GM18868 (cell line): ENCODE results near the gene ADAM8.
"Not testable (repeated sequence)": the region's sequence is repeated elsewhere in the genome, so short reads cannot be mapped to it uniquely, and the experiment has no call there.

Experiments
- ATAC-seq: cut with Tn5 transposase; IDR thresholded peaks from one replicate; pipeline ENCODE4 v1.9.1; 2021; ENCODE audit warnings: mild to moderate bottlenecking, moderate library complexity; ENCODE audit not compliant: unreplicated experiment

The ADAM8 gene

DNA sequence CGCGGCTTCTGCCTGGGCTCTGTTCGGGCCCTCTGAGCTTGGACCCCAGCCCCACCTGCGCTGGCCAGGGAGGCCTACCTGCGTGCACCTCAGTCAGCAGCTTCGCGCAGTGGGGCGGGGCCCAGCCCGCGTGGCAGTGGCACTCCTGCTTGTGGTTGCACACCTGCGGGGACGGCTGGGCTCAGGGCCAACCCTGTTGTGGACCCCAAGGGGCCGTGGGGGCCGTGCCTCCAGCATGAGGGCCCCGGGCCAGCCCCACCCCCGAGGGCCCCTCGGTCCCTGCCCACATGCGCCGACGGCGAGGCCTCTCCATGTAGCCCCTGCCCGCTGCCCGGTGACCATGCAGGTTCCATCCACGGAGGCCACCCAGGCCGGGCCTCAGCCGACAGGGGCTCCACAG lies 7.3 kb downstream of the ADAM8 start:
- ATAC-seq, result no peak

DNA sequence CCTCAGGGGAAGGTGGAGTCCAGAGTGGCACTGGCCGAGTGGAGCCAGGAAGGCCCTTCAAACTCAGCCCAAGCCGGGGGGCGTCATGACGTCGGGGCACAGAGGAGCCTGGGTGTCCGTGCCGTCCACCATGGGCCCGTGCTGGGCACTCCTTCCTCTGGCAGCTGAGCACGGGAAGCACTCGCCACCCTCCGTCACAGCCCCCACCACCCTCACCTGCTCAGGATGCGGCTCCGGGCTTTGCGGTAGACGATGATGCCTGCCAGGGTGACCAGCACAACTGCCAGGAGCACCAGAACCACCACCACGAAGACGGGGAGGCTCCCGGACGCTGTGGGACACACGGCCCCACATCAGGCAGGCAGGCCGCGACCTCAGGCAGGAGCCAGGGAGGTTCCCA lies 8.1 kb downstream of the ADAM8 start:
- ATAC-seq, result no peak

DNA sequence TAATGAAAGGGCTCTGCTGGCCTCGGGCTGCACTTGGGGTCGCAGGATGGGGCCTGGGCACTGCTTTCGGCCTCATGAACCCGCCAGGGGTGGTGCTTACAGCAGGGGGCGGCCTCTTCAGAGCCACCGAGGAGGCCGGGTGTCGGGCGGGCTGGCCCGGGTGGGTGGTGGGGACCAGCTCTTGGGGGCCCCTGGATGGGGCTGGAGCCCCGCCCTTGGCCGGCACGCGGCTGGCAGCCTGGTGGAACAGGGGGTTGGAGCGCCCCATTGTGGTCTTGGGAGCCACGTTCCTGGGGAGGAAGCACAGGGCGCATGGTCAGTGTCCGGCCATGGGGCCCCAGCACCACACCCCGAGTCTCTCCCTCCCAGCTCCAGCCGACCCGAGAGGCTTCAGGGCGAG lies 8.8 kb downstream of the ADAM8 start:
- no peak for ATAC-seq

DNA sequence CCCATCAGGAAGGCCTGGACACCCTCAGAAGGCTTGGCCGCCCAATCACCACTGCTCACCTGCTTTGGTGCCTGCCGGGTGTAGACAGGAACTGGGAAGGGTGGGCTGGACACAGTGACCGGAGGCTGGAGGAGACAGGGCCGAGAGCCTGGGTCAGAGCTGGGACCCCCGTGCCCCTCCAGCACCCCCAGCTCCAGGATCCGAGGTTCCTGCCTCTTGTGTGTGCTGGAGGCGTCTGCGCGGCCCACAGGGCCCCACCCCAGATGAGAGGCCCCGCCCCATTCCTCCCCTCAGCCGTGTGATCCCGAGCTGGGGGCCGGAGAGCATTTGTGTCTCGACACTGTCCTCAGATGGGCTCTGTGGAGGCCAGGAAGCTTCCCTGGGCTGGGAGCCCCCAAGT lies 9.4 kb downstream of the ADAM8 start:
- ATAC-seq, result no peak

DNA sequence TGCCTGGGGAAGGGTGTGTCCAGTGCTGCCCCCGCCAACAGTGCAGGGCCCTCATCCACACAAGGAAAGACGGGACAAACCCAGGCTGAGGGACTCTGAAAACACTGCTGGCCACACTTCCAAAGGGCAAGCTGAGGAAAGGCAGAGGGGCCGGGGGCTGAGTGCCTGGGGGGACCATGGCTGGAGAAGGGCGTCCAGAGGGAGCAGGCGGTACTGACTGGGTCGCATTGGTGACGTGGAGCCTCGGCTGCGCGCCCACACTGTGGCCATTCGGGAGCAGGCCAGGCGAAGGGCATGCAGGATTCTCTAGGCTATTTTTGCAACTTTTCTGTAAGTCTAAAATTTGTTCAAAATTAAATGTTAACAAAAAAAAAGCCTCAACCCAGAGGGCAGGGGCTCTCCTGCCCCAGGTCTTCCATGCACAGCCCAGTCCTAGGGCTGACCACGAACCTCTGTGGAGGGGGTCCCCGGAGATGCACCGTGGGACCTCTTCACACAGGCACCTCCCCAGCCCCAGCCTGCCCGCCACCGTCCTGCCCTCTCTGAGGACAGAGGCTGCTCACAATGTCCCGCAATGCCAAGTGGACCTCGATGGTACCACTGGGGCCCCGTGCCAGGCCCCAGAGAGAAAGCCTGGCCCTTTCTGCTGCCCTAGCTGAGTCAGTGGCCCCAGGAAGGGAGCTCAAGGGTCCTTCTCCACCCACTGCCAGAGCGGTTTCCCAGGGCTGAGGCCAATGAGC lies 10.4 kb downstream of the ADAM8 start:
- no peak for ATAC-seq

DNA sequence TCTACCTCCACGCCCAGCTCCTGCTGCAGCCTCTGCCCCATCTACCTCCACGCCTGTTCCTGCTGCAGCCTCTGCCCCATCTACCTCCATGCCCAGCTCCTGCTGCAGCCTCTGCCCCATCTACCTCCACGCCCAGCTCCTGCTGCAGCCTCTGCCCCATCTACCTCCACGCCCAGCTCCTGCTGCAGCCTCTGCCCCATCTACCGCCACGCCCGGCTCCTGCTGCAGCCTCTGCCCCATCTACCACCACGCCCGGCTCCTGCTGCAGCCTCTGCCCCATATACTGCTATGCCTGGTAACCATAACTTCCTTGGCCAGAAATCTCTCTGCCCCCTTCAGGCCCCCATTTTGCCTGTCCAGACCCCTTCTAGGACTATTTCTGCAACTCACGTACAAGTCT lies 11.6 kb downstream of the ADAM8 start:
- not testable (repeated sequence) for ATAC-seq

DNA sequence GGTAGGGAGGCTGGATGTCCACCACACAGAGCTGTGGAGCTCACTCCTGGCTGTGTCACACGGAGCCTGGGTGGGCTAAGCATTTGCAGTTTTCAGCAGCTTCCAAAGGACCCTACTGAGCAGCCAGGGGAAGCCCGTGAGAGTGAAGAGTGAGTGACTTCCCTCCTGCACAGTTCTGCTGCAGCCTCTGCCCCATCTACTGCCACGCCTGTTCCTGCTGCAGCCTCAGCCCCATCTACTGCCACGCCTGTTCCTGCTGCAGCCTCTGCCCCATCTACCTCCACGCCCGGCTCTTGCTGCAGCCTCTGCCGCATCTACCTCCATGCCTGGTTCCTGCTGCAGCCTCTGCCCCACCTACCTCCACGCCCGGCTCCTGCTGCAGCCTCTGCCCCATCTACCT lies 12.2 kb downstream of the ADAM8 start:
- no peak for ATAC-seq

DNA sequence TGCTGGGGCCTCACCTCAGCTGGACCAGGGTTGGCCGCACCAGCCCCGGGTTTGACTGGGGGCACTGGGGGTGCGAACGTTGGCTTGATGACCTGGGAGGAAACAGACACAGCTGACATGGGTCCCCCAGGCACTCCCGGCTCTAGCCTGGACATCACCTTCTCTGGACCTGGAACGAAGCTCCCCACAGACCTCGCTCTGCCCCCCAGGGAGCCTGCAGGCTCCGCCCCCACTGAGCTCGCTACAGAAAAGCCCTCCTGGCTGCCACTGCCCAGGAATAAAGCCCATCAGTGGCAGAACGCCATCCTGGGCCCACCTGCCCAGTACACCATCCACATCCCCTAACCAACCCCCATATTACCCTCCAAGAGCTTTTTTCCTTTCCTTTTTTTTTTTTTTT lies 13.0 kb downstream of the ADAM8 start:
- ATAC-seq, result no peak

DNA sequence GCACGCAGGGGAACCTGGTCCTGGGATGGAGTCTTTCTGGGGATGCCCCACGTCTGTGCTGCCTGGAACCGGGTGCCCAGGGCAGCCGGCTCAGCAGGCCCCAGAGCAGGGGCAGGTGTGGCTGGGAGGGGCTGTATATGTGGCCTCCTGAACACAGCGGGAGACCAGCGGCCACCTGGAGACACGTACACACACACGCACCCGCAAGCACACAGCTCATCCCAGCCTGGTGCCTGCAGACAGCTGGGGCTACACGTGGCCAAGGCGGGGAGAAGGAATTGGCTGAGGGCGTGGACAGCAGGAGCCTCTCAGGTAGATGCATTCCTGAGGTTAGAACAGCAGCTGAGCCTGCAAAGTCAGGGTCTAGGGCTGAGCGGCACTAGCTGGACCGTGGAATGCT lies 14.0 kb downstream of the ADAM8 start:
- no peak for ATAC-seq

DNA sequence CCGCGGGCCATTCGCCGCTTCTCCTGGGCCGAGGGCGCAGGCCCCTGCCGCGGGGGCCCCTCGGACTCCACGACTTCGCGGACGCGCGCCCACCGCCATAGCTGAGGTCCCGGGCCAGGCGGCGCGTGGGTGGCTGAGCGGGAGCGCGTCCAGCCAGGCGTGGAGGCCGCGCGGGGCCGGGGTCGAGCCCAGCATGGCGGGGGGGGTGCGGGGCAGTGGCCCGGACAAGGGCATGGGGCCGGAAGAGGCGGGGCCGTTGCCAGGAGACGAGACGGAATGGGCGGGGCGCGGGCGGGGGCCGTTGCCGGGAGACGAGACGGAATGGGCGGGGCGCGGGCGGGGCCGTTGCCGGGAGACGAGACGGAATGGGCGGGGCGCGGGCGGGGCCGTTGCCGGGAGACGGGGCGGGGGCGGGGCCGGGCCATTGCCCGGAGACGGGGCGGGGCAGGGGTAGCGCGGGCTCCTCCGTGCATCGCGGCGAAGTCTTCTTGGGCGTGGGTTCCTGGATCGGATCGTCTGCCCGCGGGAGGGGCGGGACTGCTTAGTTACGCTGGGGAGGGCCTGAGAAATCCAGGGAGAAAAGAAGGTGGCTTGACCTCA lies 14.8 kb downstream of the ADAM8 start:
- peak; percentile 49 for ATAC-seq

DNA sequence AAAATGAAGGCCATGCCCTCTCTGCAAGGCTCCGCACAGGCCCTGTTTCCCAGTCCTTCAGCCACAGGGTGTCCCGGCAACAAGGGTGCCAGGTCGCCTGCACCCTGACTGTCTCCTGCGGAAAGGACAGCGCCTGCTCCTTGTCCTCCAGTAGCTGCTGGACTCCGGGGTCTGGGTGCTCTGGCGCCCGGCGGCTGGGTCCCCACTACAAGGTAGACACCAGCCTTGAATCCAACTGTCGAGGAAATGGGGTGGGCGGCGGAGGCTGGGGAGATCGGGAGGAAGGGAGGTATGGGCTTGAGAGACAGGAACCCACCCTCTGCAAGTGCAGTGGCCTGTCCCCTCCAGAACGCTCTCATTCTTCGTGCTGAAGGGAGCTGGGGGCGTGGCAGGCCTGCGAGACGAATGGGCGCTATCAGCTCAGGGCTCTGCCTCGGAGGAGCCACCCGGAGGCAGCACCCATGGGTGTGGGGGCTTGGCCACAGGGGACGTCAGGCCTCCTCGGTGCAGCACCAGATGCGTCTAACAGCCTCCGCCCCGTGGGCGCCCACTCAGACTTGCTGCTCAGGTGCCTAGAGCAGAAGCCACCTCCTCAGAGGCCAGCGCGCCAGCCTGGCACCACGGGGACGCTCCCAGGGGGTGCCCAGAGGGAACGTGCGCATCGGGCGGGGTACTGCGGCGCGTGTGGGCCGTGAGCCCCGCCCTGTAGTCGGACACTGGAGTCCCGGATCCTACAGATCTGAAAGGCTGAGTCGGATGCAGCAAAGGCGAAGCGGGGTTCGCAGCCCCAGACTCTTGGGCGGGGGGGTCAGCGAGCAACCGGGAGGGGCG lies 15.6 kb downstream of the ADAM8 start:
- ATAC-seq, result peak; percentile 62

DNA sequence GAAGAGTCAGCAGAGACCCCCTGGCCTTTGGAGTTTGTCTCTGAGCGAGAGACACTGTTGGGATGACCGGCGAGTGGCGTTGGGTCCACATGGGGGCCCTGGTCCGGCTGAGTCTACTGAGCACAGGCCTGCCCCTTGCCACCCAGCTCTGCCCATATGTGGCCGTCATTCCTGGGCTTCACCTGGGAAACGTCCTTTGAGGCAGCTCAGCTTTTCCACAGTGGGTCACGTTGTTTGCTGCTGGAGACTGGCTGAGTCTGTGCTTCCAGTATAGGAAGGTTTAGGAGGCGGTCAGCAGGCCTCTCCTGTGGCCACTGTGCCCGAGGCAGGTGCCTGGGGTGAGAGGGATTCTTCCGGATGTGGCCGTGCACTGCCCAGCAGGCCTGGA lies 17.1 kb downstream of the ADAM8 start:
- no peak for ATAC-seq

DNA sequence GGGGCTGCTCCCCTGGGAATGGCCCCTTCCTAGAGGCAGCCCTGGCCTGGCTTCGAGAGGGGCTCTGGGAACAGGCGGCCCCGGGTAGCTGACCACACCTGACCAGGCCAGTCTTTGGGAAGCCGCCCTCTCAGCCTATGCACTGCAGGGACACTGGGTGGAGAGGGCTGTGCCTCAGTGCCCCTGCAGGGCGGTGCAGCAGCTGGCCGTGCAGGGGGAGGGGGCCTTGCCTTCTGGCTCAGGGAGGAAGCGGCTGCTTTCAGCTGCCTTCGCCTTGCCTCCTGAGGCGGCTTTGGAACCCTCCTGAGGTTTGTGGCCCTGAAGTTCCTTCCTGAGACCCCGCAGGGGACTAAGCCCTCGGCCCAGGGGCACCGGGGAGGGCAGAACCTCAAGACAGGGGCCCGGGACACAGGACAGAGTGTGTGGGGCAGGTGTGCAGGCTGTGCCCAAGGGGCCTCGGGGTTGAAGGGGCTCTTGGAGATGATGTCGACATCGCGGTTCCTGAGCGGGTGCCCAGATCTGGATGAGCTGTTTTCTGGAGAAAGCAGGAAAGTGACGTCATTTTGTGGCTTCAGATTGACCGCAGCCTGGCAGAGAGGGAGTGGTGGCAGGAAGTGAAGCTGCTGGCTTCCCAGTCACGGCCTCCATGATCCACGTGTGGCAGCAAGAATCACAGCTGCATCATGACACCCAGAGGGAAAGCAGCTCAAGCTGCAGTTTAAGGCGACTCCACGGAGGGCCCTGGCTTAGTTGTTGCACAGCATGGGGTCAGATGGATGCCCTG lies 17.7 kb downstream of the ADAM8 start:
- ATAC-seq, result no peak

DNA sequence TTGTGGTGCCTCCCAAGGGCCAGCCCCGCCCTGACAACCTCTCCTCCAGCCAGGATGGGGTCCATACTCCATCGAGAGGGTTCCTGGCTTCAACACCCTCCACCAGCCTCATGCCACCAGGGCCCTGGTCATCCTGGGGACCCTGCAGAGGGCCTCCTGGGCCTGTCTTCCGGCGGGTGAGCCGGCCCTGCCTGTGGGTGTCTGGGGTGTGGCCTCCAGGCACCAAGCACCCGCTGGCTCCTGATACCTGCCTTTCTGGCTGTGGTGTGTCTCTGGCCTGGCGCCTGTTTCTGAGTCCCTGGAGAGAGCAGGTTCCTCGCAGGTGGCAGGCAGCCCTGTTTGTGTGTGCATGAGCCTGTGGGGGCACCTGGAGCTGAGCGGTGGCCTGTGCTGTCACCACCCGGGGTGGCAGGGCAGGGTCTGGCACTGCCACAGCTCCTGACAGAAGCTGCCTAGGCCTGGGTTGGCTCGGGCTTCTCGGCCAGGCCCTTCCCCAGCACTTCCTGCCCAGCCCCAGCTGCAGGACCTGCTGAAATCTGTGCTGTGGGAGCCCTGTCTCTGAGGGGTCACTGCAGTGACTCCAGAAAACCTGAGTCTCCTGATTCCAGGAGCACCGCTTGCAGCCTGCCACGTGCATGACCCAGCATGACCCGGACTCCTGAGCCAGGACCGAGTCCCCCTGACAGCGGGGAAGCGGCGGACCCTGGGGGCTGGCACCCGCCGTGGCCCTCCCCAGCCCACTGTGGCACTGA lies 18.4 kb downstream of the ADAM8 start:
- ATAC-seq, result no peak

DNA sequence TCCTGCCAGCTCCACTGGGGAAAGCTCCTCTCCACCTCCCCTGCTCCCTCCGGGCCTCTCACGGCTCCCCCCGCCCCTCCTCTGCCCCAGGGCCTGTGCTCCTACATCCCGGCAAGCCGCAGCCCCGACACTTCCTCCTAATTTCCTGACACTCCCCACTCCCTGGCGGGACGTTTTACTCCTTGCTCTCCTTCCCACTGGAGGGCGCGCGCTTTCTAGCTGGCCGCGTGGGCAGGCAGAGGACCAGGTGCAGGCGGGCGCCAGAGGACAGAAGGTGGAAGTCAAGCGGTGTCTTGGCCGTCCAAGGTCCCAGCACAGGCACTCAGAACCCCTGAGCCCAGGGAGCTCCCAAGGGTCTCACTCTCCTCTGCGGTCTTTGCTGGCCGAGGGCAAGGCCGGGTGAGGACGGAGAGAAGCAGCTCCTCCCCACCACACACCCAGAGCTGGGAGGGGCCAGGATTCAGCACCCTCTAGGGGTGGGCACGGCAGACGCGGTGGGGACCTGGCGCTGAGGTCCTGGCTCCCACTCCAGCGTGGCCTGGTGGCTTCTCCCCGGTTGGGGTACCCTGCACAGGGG lies 19.1 kb downstream of the ADAM8 start:
- ATAC-seq, result no peak

DNA sequence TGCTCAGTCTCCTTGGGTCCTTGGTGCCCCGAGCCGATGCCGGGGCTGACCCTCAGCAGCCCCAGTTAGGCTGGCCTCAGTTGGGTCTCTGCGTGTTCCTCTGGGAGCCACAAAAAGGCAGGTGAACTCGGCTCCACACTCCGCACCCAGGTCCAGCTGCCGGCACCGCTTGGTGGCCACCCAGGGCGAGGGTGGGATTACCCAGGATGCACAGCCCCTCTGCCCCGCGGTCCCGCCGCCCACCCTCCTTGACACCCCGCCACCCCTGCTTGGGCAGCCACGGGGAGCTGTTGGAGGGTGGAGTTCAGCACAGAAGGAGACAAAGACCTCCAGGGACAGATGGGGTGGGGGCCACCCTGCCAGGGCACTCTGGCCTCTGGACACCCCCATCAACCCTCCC lies 21.3 kb downstream of the ADAM8 start:
- ATAC-seq, result no peak

DNA sequence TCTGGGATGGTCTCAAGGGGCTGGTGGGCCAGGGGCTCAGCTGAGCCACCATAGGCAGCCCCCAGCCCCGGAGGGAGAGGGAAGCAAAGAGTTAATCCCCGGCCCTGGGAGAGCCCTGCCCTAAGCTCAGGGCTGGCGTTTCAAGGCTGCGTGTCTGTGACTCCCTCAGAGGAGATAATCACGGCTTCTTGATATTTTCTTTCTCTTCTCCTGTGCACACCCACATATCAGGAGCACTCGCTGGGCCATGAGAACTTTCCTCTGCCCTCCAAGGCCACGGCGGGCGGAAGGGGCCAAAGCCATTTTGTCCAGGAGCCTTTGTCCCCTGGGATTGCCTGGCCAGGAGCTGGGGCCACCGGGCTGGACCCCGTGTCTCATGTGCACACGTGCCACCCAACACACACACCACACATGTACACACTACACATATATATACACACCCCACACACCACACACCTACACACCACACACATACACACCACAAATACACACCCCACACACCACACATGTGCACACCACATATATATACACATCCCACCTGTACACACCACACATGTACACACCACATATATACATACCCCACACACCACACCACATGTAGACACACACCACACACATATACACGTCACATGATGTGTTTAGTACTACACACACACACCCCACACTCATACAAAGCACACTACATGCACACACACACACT lies 22.1 kb downstream of the ADAM8 start:
- no peak for ATAC-seq

DNA sequence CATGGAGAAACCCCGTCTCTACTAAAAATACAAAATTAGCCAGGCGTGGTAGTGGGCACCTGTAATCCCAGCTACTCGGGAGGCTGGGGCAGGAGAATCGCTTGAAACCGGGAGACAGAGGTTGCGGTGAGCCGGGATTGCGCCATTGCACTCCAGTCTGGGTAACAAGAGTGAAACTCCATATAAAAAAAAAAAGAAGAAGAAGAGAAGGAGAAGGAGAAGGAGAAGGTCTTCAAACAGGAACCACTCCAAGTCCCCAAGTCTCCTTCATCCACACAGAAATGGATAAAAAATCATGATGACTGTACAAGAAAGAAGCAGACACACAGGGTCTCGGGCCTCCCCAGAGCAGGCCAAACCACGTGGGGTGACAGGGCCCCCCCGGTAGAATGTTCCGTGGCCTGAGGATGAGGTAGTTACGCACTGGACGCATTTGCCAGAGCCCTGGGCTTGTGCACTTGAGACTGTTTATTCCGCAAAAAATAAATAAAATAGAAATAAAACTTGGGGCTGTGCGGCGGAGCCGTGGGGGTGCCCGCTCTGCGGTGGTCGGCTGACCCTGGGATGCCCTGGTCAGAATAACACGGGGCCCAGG lies 23.2 kb downstream of the ADAM8 start:
- ATAC-seq, result no peak

DNA sequence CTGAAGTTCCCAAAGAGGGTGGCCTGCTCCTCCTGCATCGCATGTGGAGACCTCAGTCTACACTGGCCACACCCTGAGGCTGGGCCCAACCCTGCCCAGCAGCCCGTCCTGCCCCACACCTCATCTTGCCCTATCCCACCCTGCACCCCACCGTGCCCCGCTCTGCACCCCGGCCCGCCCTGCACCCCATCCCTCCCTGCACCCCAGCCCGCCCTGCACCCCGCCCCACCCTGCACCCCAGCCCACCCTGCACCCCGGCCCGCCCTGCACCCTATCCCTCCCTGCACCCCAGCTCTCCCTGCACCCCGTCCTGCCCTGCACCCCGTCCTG lies 24.5 kb downstream of the ADAM8 start:
- ATAC-seq, result no peak
